T-helper 22 cell (primary cell): ENCODE data around the gene PRR18.
A peak's percentile ranks its signal among the peaks of the same experiment; 100 is the strongest.

Source experiments
- DNase-seq: peaks from one replicate; pipeline ENCODE4 v3.0.0-alpha.2; 2020; ENCODE audit warnings: low read depth

Gene PRR18

DNA sequence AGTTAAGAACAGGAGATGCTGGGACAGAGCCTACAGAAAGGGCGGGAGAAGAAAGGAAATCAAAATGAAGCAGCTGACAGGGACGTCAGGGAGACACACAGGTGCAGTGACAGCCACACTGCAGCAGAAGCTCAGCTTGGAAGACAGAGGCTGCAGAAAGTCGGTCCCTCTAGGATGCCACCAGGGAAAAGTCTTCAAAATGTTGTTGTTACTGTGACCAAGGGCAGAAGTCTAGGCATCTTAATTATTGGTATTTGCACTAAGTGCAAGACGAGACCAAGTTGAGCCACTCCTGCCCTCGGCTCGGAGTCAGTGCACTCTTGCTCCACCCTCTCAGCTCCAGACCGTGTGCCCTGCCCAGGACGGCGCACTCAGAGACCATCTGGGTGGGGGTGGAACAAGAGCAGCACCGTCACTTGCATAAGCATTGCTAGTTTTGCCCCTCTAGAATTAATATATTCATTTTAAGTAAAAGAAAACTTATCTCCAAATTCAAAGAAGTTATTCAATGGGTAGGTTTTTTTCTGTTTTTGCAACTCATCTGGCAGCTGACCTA lies 2.6 kb downstream of the PRR18 start:
- DNase-seq, result no peak

DNA sequence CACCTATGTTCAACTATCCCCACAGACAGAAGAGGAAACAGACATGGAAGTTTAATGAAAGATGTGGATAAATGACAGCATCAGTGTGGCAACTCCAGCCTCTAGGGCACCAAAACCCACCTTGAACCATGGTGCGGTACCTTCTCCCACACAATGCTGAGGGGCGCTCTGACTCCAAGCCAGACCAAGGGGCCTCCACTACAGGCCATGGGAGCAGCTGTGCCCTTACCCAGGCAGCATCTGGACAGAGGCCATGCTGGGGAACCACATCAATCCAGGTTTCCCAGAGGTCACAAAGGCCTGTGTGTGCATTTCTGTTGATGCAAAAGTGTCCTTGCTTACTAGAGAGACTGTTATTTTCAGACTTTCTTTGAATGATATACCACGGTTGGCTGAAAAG lies 4.1 kb downstream of the PRR18 start:
- DNase-seq, result no peak

- no peak for DNase-seq
Observed at GRCh38 chr6:166301611-166302529, 6.3 kb downstream of the PRR18 start.

DNA sequence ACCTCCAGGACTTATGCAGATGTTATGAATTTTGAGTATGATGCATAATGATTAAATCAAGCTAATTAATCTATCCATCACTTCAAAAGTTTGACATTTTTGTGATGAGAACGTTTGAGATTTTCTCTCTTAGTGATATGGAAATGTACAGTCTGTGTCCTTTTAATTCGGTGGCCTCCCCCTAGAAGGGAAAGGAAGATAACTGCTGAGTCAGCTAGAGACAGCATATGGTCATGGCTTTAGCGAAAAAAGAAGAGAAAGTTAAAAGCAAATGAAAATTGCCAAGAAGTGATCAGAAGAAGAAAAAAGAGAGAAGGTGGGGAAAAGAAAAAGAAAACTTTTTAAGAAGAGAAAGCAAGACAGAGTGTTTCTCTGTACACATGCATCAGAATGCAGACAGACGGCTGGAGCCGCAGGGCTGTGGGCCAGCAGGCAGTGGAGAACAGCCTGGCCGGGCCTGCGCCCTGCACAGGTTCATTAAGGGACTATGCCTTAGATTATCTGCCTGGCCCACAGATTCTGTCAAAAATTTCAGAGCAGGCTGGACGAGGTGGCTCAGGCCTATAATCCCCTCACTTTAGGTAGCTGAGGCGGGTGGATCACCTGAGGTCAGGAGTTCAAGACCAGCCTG lies 7.7 kb downstream of the PRR18 start:
- DNase-seq, result no peak

DNA sequence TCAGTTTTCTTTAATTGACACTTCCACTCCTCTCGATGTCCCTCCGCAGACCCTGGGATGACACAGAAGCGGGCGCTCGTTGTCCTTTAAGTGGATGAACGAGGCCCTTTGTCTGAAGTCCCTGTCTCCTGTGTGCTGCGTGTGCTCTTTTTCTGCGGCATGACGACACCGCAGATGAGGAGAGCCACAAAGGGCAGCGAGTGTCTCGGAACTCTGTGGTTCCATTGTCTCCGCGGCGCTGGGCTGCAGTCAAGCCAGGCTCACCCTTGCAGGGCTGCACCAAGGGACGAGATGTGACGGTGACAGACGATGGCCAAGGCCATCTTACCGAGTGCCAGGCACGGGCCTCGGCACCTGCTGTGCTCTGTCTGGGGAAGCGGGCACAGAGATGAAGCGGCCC lies 10.6 kb downstream of the PRR18 start:
- DNase-seq, result no peak

DNA sequence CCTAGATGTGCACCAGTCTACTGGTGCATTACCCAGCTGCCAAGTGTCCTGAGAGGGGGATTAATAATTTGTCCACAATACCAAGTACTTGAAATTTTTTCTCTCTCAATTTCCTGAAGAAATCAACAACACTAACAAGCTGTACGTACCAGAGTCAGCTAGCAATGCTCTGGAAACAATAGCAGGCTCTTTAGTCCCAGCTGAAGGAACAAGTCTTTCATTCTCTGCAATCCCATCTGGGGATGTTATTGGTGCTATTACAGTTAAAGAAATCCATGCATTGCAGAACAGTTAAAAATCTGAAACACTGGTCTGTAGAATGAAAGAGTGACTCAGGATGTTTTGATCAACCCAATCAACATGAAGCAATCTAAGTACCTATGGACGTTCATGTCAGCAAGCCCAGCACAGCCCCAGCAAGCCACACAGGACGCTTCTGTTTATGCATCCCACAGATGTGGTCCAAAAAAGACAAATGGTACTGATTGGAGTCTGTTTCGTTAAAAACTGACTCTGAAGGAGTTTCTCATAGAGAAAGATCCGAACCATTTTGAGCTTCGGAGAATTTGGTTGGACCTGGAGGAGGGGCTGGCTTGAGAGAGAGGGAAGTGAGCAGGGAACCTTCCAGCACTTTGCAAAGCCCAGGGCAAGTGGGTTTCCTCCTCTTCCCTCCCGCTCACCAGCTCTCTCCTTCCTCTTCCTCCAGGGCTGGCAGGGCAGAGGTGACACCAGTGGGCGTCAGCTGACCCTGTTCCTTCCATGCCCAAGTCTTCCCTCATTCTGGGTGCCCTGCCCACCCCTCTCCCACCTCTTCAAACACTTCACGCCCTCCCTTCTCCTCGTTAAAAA lies 11.9 kb downstream of the PRR18 start:
- no peak for DNase-seq

DNA sequence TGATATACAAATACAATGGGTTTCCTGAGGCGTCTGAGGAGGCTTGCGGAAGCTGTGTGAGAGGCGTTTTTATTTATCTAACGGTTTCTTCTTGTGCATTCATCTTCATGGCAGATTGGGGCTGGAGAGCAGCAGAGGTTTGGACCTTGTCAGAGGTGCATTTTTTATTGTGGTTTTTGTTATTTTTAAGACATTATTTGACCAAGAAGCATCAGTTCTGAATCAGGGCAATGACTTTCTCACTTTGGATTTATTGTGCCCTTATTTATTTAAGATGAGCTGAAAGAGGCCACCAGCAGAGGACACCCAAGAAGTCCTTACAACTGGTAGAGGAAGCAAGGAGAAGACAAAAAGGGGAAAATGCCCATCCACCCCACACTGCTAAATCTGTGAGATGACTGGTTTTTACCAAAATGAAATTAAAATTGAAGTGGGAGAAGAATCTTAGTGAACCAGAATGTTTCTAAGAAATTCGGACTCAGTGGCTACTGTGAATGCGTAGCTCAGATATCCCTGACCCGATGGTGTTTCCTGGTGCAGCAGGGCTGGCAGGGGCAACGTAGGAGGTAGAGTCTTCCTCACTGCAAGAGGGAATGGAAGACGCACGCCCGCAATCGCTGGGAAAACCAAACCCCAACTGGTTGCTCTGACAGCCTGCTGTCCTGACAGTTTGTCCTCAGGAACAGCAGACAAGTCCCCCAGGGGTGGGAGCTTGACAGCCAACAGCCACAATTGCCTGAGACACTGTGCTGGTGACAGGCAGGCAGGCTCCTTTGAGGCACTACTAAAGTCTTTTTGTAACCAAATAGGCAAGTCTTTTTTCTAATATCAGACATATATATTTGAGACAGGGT lies 14.2 kb downstream of the PRR18 start:
- DNase-seq, result no peak

- no peak for DNase-seq
Observed at GRCh38 chr6:166289207-166290060, 18.8 kb downstream of the PRR18 start.

- DNase-seq, result no peak
Observed at GRCh38 chr6:166286839-166287271, 21.3 kb downstream of the PRR18 start.

GRCh38 chr6:166285233-166285632 lies 23.0 kb downstream of the PRR18 start:
- DNase-seq, result no peak

DNA sequence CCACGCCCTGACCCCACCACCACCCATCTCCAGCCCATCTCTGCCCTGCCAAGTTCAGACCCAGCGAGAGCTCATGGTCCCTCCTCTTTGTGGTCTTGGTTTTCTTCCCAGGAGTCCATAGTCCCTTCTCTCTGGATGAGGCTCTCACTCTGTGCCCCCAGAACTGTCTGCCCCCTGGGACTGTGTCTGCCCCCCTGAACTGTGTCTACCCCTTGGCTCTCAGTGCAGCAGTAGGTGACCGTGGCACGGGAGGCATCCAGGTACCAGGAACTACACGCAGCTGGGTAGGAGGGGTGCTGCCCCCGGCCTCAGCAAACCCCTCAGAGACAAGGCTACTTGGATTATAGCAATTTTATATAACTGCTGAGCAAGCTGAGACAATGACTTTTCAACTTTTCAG lies 23.6 kb downstream of the PRR18 start:
- DNase-seq, result no peak

GRCh38 chr6:166282394-166283032 lies 25.7 kb downstream of the PRR18 start:
- DNase-seq, result no peak

DNA sequence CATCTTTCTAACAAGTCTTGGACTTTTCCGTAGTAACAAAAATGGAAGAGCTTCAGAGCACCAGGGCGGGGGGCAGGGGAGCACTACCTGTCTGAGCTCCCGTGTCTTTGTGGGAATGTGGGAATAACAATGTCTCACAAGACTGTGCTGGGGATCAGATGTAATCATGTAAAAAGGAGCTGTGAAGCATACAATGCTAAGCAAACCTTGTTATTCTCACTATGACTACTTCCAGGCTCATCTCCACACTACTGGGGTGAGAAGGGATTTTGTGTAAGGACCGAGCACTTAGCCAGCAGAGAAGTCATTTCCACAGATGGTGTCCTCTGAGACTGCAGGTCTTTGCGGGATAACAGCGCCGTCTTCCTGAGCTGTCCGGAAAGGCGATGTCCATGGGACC lies 27.1 kb downstream of the PRR18 start:
- DNase-seq, result no peak

GRCh38 chr6:166279393-166279679 lies 28.9 kb downstream of the PRR18 start:
- no peak for DNase-seq

- no peak for DNase-seq
Observed at GRCh38 chr6:166278579-166279392, 29.4 kb downstream of the PRR18 start.

DNA sequence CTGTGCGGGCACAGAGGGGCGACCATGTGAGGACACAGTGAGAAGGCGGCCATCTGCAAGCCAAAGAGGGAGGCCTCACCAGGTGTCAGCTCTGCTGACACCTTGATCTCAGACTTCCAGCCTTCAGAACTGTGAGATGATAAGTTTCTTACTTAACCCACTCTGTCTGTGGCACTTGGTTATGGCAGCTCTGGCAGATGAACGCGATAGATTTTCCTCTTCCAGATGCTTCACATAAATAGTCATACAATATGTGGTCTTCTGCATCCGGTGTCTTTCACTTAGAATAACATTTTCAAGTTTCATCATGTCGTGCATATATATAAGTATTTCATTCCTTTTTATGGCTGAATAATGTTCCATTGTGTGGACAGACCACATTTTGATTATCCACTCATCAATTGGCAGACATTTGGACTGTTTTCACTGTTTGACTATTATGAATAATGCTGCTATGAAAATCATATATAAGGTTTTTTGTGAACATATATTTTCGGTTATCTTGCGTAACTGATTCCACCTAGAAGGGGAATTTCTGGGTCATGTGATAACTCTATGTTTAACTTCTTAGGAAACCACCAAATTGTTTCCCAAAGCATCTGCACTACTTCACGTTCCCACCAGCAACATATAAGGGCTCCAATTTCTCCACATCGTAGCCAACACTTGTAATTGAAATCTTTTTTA lies 30.2 kb downstream of the PRR18 start:
- no peak for DNase-seq

DNA sequence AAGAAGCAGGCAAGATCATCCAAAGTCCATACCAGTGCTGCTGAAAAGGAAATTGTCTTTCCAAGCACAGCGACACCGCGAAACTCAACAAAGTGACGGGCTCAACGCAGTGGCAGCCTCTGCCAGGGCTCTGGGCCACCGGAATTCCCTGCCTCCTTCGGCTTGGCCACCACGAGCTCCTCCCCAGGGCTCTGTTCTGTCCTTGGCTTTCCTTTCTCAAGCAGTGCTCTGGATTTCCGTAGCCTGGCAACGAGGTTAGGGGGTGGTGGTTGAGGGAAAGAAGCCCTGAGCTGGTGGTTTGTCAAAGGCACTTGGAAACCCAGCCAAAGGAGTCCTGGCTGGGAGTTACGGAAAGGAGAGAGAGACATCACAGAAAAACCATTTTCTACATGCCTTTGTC lies 31.2 kb downstream of the PRR18 start:
- DNase-seq, result no peak

DNA sequence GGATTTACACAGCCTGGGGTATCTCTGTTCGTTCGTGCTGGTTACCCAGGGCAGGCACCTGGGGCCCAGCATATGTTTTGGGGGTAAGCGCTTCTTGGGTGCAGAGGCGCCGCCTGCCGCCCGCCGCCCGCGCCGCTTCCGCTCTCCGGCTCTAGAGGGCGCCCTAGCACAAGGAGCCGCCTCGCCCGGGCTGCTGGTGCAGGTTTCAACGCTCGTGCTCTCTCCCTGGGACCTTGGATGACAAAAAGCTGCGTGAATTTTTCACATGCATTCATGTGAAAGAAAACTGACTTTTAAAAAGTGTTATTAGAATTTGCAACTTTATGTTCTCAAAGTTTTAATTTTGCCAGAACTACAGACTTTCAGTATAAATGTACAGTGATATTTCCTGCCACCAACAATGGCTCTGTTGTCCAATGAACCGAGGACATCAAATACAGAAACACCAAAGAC lies 32.5 kb downstream of the PRR18 start:
- peak; percentile 39 for DNase-seq
